ENCODE measurements around the gene BLOC1S3.
A peak's percentile ranks its signal among the peaks of the same experiment; 100 is the strongest.
"Not testable (repeated sequence)": the region's sequence is repeated elsewhere in the genome, so short reads cannot be mapped to it uniquely, and the experiment has no call there.

The BLOC1S3 gene

GRCh38 chr19:45215391-45216191 lies 37.0 kb downstream of the BLOC1S3 start:
- in situ Hi-C loops (cut with MboI; ENCODE audit: low pct_unique_long_range_greater_than_20kb, low sequenced_read_pairs) = no loop called here
- DNase-seq = no peak

GRCh38 chr19:45216667-45217066 lies 38.1 kb downstream of the BLOC1S3 start:
- DNase-seq = no peak
- in situ Hi-C loops (cut with MboI; ENCODE audit: low pct_unique_long_range_greater_than_20kb, low sequenced_read_pairs) = no loop called here

GRCh38 chr19:45217193-45217956 lies 38.8 kb downstream of the BLOC1S3 start:
- no peak for DNase-seq
- in situ Hi-C loops (cut with MboI; ENCODE audit: low pct_unique_long_range_greater_than_20kb, low sequenced_read_pairs) = no loop called here

- DNase-seq = no peak
- in situ Hi-C loops (cut with MboI; ENCODE audit: low pct_unique_long_range_greater_than_20kb, low sequenced_read_pairs) = no loop called here
These were observed 39.4 kb downstream of the BLOC1S3 start for GRCh38 chr19:45217957-45218334.

GRCh38 chr19:45218426-45218825 lies 39.8 kb downstream of the BLOC1S3 start:
- DNase-seq = no peak
- in situ Hi-C loops (cut with MboI; ENCODE audit: low pct_unique_long_range_greater_than_20kb, low sequenced_read_pairs) = no loop called here

GRCh38 chr19:45218911-45219743 lies 40.5 kb downstream of the BLOC1S3 start:
- peak; percentile 19 for DNase-seq
- in situ Hi-C loops (cut with MboI; ENCODE audit: low pct_unique_long_range_greater_than_20kb, low sequenced_read_pairs) = no loop called here

- in situ Hi-C loops (cut with MboI; ENCODE audit: low pct_unique_long_range_greater_than_20kb, low sequenced_read_pairs) = no loop called here
- DNase-seq = no peak
These were observed 44.1 kb downstream of the BLOC1S3 start for GRCh38 chr19:45222724-45223123.

GRCh38 chr19:45223879-45224278 lies 45.3 kb downstream of the BLOC1S3 start:
- in situ Hi-C loops (cut with MboI; ENCODE audit: low pct_unique_long_range_greater_than_20kb, low sequenced_read_pairs) = no loop called here
- DNase-seq = no peak

- no peak for DNase-seq
- in situ Hi-C loops (cut with MboI; ENCODE audit: low pct_unique_long_range_greater_than_20kb, low sequenced_read_pairs) = no loop called here
These were observed 46.1 kb downstream of the BLOC1S3 start for GRCh38 chr19:45224645-45225044.

GRCh38 chr19:45229056-45229455 lies 50.5 kb downstream of the BLOC1S3 start:
- in situ Hi-C loops (cut with MboI; ENCODE audit: low pct_unique_long_range_greater_than_20kb, low sequenced_read_pairs); DNase-seq: not testable (repeated sequence)
